Activated effector memory CD4-positive, alpha-beta T cell treated with anti-CD3 and anti-CD28 coated beads, Interleukin-2, amount 50 U/mL, for 16 hours (primary cell): ENCODE data around the gene SWSAP1.
A peak's percentile ranks its signal among the peaks of the same experiment; 100 is the strongest.

Source experiments
- DNase-seq: peaks from one replicate; pipeline ENCODE4 v3.0.0-alpha.2; 2020

The SWSAP1 gene

DNA sequence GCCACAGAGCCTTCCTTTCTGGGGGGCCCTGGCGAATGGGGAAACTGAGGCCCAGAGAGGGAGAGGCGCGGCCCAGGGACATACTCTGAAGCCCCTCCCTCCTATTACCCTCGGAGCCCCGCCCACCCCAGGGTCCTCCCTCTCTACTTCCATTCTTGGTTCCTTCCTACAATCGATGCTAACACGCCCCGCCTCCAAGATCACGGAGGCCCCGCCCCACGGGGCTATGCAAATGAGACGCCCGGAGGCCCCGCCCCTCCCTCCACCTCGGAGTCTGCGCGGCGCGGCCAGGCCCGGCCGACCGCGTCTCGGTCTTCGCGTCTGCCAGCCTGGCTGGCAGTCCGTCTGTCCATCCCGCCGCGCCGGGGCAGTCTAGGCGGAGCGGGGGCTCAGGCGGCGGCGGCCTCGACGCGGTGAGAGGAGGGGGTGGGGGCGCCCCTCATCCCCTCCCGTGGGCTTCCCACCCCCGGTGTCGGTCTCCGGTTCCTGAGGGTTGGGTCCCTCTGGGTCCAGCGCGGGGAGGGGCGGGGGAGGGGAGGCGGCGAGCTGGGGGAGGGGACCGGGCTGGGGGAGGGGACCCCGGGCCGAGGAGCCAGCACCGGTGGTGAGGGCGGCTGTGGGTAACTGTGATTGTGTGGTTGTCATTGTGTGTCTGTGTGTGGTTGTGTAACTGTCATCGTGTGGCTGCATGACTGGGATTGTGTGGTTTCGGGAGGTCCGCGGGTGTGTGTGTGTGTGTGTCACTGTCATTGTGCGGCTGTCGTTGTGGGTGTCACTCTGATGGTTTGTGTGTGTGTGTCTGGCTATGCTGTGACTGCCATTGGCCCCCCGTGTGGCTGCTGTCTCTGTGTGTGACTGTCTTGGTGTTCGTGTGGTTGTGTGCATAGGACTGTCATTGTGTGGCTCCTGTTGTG is 19.0 kb upstream of the SWSAP1 start, which contains the start of gene PLPPR2:
PLPPR2 (plus strand) TSS at position 273 of the 914 bp plus-strand sequence. CDS start 2,242 bp downstream, outside the sequence.
- DNase-seq, result peak; percentile 93

DNA sequence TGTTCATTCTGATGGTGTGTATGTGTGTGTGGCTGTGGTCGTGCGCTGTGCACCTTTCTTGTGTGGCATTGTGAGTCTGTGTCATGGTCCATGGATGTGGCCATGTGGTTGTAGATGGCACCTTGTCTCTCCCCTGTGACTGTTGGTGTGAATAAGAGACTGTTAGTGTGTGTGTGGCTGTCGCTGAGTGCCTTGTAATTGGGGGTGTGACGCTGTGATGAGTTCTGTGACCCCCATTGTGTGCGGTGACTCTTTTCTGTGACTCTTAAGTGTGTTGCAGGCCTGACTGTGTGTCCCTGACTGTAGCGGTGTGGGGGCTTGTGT is 18.4 kb upstream of the SWSAP1 start:
- no peak for DNase-seq

DNA sequence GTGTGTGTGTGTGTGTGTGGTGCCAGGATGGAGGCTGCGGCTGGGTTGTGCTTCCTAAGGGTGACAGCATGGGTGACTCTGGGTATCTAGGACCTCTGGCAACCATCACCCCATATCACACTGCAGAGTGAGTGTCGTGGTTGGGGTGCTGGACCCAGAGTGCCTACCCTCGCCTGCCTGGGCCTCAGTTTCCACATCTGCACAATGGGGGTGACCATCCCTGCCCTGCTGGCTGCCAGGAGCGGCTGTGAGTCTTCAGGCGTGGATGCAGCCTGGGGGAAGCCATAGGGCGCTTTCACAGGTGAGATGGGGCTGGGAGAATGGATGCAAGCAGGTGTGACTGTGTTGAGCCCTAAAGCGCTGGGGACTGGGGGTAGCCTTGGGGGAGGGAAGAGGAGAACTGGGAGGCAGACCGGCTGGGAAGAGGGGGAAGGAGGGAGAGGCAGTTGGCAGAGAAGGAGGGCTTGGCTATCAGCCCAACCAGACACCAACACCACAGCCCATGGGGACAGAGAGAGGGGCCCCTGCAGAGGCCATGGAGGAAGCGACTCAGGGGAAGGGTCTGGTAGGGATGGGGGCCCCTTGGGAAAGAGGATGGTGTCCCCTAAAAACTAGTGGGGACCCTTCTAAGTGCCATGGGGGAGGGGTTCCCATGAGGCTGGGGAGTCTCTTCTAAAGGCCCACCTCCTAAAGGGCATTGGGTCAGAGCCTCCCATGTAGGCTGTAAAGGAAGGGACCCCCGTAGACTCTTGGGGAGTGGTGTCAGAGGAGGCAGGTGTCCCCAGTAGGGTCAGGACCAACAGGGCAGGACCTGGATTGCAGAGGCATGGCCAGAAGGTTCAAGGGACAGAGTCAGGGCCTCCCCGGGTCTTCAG is 17.6 kb upstream of the SWSAP1 start:
- DNase-seq, result no peak

DNA sequence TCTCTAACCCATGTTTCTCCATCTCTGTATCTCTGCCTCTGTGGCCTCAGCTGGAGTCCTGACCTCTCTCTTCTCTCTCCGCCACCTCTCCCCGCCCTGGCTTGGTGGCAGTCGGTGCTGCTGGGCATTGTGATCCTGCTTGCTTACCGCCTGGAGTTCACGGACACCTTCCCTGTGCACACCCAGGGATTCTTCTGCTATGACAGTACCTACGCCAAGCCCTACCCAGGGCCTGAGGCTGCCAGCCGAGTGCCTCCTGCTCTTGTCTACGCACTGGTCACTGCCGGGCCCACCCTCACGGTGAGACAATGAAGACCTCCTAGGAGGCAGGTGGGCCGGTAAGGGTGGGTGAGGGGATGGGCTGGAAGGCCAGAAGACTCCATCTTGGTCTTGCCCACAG is 15.0 kb upstream of the SWSAP1 start:
- DNase-seq, result no peak

DNA sequence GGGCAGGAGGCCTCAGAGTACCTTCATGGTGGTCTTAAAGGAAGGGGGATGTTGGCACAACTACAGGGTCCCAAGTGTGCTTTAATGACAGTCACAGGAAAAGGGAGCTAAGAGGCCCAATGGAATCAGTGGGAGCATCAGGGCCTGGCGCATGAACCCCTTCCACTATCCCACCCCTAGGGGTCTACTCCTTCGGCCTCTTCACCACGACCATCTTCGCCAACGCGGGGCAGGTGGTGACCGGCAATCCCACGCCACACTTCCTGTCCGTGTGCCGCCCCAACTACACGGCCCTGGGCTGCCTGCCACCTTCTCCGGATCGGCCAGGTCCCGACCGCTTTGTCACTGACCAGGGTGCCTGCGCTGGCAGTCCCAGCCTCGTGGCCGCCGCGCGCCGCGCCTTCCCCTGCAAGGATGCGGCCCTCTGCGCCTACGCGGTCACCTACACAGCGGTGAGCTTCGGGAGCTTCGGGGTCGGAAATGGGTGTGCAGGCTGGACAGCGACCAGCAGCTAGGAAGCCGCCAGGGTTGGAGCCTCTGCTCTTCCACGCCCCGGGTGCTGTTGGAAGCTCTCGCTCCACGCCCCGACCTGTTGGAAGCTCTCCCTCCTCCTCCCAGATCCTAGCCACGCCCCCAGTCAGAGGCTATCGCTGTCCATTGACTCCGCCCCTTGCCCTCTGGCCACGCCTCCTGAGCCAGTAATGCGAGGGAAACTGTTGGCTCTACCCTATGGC is 13.3 kb upstream of the SWSAP1 start:
- no peak for DNase-seq

DNA sequence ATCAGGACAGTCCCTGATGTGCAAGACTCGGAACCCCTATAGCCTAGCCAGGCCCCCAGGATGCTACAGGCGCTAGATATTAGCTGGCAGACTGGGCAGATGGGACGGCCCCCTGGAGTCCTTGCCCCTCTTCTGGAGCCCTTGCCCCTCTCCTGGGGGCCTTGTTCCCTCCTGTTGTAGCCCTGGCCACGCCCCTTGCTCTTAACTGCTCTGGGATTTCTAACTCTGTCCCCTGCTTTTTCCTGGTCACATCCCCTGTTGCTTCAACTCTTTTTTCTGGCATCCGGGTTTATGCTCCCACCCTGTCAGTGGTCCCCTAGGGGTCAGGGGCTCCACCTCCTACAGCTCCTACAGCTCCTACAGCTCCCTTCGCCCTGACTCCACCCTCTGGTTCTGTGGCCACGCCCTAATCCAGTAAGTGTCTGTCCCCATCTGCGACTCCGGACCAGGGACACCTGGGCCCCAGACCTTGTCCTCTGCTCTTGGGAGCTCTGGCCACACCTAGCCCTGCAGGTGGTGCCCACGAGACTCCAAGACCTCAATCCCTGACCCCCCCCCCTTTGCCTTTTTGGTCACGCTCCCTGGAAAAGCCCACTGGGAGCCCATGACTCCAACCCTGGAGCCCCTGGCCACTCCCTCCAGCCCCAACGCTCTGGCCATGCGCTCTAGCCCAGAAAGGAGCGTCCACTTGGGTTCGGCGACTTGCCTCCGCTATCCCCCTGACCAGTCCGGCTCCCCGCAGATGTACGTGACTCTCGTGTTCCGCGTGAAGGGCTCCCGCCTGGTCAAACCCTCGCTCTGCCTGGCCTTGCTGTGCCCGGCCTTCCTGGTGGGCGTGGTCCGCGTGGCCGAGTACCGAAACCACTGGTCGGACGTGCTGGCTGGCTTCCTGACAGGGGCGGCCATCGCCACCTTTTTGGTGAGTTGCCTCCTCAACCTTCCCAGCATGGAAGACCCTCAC is 12.4 kb upstream of the SWSAP1 start:
- DNase-seq, result no peak

DNA sequence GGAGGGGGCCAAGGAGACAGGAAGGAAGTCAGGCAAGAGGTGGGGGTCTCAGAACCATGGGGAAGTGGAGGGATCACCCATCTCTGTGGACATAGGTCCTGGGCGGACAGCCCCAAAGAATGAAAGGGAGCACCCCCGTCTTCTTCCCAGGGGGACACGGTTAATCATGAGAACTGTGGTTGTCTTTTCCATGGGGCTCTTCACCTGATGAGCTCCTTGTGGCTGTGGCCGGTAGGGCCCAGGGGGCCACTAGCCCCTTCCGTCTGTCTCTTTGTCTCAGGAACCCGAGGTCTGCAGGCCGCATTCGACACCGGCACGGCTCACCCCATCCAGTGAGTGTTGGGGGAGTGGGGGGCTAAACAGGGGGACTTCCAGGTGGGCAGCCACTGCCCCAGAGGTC is 10.6 kb upstream of the SWSAP1 start:
- no peak for DNase-seq

DNA sequence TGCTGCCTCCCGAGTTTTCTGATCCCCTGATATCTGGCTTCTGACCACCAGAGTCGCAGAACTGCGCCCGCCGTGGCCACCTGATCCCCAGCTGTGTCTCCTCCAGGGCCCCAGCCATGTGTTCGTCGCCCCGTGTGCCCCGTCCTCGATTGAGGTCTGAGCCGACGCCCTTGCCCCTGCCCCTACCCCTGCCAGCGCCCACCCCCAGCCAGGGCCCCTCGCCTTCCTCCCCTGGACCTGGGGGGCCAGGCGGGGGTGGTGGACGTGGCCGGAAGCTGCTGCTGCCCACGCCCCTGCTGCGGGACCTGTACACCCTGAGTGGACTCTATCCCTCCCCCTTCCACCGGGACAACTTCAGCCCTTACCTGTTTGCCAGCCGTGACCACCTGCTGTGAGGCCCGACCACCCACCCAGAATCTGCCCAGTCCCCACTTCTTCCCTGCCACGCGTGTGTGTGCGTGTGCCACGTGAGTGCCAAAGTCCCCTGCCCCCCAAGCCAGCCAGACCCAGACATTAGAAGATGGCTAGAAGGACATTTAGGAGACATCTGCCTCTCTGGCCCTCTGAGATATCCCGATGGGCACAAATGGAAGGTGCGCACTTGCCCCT is 10.1 kb upstream of the SWSAP1 start:
- DNase-seq, result no peak

DNA sequence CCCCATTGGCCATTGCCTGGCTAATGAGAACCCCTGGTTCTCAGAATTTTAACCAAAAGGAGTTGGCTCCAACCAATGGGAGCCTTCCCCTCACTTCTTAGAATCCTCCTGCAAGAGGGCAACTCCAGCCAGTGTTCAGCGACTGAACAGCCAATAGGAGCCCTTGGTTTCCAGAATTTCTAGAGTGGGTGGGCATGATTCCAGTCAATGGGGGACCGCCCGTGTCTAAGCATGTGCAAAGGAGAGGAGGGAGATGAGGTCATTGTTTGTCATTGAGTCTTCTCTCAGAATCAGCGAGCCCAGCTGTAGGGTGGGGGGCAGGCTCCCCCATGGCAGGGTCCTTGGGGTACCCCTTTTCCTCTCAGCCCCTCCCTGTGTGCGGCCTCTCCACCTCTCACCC is 9.5 kb upstream of the SWSAP1 start:
- no peak for DNase-seq

DNA sequence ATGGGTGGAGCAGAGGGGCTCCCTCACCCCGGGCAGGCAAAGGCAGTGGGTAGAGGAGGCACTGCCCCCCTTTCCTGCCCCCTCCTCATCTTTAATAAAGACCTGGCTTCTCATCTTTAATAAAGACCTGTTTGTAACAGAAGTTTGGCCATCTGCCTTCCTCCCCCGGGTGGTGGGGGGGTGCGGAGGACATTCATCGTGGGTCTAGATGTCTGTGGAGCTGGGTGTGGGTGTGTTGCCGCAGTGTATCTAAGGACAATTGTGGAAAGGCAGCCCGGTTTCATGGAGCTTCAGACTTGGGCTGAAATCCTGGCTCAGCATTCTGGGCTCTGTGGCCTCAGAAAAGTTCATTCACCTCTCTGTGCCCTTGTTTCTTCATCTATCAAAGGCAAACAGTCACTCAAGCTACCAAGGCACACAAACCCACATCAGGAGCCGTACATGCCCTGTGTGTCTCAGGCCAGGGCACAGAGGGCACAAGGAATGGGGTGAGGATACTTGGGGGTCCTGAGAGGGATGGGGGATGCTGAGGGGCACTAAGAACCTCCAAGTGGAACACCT is 8.8 kb upstream of the SWSAP1 start:
- DNase-seq, result no peak

DNA sequence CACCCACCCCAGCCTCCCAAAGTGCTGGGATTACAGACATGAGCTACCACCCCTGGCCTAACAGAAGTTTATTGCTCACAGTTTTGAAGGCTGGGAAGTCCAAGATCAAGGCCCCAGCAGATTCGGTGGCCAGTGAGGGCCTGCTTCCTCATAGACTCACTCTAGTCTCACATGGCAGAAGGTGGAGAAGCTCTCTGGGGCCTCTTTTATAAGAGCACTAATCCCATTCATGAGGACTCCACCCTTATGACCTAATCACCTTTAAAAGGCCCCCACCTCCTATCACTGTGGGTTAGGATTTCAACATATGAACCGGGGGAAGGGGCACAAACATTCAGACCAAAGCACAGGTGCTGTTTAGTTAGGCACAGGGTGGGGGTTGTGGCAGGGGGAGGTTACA is 6.9 kb upstream of the SWSAP1 start:
- no peak for DNase-seq

DNA sequence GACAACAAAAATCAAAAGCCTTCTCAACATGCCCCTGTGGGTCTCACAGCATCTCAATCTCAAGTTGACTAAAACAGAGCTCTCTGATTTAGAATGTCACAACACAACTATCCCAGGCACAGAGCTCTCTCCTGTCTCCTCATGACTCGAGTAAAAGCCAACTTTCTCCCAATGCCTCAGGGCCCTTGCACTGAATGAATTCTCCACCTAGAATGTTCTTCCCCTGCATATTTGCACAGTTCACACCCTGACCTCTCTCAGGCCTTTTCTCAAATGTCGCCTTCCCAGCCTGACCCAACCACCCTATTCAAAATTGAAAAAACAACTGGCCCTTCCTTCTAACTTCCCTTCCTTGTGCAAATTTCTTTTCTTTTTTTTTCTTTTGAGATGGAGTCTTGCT is 3.7 kb upstream of the SWSAP1 start:
- no peak for DNase-seq

DNA sequence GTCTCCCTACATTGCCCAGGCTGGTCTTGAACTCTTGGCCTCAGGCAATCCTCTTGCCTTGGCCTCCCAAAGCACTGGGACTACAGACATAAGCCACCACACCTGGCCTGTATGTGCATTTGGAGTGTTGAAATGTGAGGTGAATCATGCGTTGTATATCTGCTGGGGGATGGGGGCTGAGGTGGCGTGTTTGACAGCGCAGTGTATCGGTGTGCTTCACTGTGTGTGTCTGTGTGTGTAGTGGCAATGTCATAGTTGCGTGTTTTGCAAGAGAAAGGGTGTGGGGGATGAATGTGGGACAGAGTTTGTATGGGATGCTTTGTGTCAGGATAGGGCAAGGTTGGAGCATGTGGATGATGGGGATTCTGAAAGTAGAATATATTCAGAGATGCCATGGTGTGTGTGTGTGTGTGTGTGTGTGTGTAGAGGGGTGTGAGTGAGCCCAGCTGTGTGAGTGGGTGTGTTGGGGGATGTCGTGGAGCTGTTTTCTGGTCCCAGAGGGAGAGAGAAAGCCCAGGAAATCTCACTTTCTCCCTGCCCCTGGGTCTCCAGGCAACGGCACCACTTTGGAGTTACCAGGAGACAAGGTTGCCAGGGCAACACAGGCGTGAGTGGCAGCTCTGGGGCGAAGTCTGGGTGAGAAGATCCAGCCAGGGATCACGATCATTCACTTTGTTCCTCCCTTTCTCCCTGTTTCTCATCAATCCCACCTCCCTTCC is 1.1 kb upstream of the SWSAP1 start:
- no peak for DNase-seq

DNA sequence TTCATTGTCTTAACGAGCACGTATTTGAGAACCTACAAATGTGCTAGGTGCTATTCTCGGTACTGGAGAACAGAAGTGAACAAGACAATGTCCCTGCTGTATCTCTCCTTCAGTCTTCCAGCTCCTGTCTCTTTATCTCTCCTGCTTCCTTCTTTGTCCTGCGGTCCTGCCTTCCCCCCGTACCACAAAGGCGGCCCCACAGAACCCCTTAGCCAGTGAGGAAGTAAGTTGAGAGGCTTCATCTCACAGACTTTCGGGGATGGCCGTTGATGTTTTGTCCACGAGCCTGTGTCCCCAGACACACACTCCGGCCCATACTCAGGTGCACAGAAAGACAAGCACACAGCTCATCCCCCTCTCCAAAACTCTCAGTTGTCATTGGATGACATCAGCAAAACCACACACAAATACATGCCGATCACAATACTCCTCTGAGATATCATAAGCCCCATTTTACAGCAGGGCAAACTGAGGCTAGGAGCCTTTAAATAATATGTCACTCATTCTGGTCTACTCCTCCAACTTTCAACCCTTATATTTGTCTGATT is 507 bp upstream of the SWSAP1 start:
- DNase-seq, result no peak

DNA sequence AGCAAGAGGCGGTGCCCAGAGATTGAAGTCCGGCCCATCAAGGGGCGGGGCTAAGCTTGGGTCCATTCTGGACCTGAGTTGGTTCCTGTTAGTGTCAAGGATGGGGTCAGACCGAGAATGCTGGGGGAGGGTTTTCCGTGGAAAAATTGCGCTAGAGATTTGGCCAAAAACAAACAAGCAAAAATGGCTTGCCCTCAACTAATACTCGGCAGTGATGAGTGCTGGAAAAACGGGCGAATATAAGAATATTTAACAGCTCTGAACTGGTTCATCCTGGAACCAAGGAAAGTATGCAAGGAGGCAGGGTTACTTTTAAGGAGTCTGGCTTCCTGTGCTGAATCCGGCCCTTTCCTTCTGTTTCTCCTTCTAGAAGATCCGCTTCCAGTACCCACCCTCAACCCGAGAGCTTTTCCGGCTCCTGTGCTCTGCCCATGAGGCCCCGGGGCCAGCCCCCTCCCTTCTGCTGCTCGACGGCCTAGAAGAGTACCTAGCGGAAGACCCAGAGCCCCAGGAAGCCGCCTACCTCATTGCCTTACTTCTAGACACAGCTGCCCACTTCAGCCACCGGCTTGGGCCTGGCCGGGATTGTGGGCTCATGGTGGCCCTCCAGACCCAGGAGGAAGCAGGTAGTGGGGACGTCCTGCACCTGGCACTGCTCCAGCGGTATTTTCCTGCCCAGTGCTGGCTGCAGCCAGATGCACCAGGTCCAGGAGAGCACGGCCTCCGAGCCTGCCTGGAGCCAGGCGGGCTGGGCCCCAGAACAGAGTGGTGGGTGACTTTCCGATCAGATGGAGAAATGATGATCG is 880 bp downstream of the SWSAP1 start:
- DNase-seq, result peak; percentile 88

DNA sequence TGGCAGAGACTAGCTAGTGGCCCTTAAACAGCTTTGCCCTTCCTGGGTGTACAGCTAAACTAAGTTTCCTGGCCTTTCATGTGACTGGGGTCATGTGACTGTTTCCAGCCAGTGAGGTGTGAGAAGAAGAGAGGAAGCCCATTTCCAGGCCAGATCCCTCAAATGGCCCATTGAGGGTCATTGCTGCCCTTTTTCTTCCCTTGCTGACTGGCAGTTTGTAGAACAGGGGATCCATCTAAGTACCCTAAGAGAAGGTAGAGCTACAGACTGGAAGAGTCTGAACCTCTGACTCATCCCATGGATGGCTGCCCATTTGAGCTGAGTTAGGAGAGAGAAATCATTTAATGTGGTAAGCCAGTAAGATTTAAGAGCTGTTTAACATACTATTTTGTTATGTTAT is 2.8 kb downstream of the SWSAP1 start:
- no peak for DNase-seq

DNA sequence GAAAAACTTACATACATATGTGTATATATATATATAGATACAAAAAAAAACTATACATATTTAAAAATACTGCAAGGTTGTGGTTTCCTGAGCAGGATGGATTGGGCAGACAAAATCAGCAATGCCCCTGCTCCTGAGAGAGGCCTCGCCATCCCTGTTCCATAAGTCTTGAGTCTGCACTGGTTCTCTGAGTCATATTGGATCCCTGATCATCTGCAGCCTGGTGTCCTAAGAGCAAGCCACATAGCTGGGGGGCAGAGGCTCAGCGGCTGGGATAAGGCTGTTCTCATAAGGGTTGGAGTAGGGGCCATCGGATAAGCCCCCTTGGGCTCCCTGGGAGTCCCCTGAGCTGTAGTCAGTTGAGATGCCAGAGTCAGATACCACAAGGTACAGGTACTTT is 3.3 kb downstream of the SWSAP1 start:
- no peak for DNase-seq

DNA sequence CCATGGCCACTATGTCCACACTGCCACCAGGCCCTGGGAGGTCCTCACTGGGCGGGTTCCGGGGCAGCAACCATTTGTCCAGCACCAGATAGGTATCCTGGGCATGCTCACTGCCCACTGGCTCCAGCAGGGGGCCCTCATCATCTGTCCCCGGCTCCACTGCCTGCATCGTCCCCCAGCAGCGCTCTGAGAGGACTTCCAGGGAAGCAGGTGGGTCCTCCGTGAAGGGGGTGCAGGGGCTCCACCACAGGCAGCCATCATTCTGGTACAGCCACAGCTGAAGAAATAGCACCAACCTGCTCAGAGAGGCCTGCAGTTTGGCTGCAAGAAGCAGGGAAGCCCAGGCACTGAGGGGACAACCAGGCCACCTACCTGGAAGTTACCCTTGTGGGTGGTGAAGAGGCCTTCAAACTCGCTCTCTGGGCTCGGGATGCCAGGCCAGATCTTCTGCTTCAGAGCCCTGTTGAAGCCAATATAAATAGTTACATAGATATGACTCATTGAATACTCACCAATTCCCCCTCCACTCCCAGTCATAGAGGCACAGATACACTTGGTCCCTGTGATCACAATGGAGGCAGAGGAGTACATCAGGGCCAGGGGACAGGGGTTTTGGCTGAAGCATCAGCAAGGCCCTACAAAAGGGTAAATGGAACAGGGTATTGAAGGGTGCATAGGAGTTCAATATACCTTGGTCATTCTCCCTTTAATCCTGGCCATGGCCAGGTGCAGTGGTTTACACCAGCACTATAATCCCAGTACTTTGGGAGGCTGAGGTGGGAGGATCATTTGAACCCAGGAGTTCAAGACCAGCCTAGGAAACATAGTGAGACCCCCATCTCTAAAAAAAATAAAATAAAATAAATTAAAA is 4.1 kb downstream of the SWSAP1 start:
- no peak for DNase-seq
